SK-N-SH treated with all-trans-retinoic acid at 6 μM for 48 hours (cell line): ENCODE measurements around the gene PPOX.

Source experiments
- ATAC-seq: fragments of 200-7000 bp; cut with Tn5 transposase; 3 replicates; pipeline ENCODE4 v1.9.1; 2020; ENCODE audit warnings: mild to moderate bottlenecking, moderate library complexity
- ARNTL ChIP-seq: fragments of 450-650 bp; formaldehyde crosslinking; IDR thresholded peaks from 2 replicates; pipeline ENCODE4 v1.5.0; 2020; ENCODE audit warnings: low read depth, mild to moderate bottlenecking, moderate library complexity, borderline replicate concordance
- BACH2 ChIP-seq: fragments of 250-450 bp; sonication (Bioruptor Pico); IDR thresholded peaks from 2 replicates; pipeline ENCODE4 v1.9.0; 2021; ENCODE audit warnings: mild to moderate bottlenecking, borderline replicate concordance
- CSDC2 ChIP-seq: fragments of 250-450 bp; sonication (Bioruptor Pico); IDR thresholded peaks from 2 replicates; pipeline ENCODE4 v1.5.0; 2020; ENCODE audit warnings: mild to moderate bottlenecking, moderate library complexity
- ESRRG ChIP-seq: fragments of 250-450 bp; sonication (Bioruptor Pico); IDR thresholded peaks from 2 replicates; pipeline ENCODE4 v1.6.1; 2021; ENCODE audit warnings: mild to moderate bottlenecking
- GLIS3 ChIP-seq: fragments of 250-450 bp; sonication (Bioruptor Pico); IDR thresholded peaks from 2 replicates; pipeline ENCODE4 v1.5.0; 2020; ENCODE audit warnings: mild to moderate bottlenecking, moderate library complexity
- ISL1 ChIP-seq: fragments of 250-450 bp; sonication (Bioruptor Pico); IDR thresholded peaks from 2 replicates; pipeline ENCODE4 v2.1.2; 2022; ENCODE audit warnings: mild to moderate bottlenecking, moderate library complexity
- OSR1 ChIP-seq: fragments of 250-450 bp; sonication (Bioruptor Pico); IDR thresholded peaks from 2 replicates; pipeline ENCODE4 v1.8.0; 2022; ENCODE audit warnings: moderate library complexity, mild to moderate bottlenecking, inconsistent platforms
- PPARA ChIP-seq: fragments of 250-450 bp; sonication (Bioruptor Pico); IDR thresholded peaks from 2 replicates; pipeline ENCODE4 v1.5.0; 2020; ENCODE audit warnings: mild to moderate bottlenecking, borderline replicate concordance
- RARB ChIP-seq: fragments of 250-450 bp; sonication (Bioruptor Pico); IDR thresholded peaks from 2 replicates; pipeline ENCODE4 v1.8.0; 2021; ENCODE audit warnings: mild to moderate bottlenecking, moderate library complexity
- SNAI2 ChIP-seq: fragments of 250-450 bp; sonication (Bioruptor Pico); IDR thresholded peaks from 2 replicates; pipeline ENCODE4 v1.5.0; 2020; ENCODE audit warnings: mild to moderate bottlenecking, moderate library complexity
- TCF4 ChIP-seq: fragments of 250-450 bp; sonication (Bioruptor Pico); IDR thresholded peaks from 2 replicates; pipeline ENCODE4 v1.8.0; 2021; ENCODE audit warnings: mild to moderate bottlenecking, moderate library complexity, borderline replicate concordance
- TOX ChIP-seq: fragments of 250-450 bp; sonication (Bioruptor Pico); IDR thresholded peaks from 2 replicates; pipeline ENCODE4 v1.8.0; 2021; ENCODE audit warnings: mild to moderate bottlenecking, moderate library complexity, borderline replicate concordance
- ZC3H10 ChIP-seq: fragments of 250-450 bp; sonication (Bioruptor Pico); IDR thresholded peaks from 2 replicates; pipeline ENCODE4 v1.5.1; 2021; ENCODE audit warnings: mild to moderate bottlenecking, moderate library complexity
- ZFP30 ChIP-seq: fragments of 450-650 bp; formaldehyde crosslinking; IDR thresholded peaks from 2 replicates; pipeline ENCODE4 v1.5.0; 2022; ENCODE audit warnings: mild to moderate bottlenecking, moderate library complexity
- ZNF565 ChIP-seq: fragments of 450-650 bp; formaldehyde crosslinking; conservative IDR thresholded peaks from 2 replicates; pipeline ENCODE4 v1.5.0; 2020; ENCODE audit warnings: low read depth, mild to moderate bottlenecking, moderate library complexity
- ZNF70 ChIP-seq: fragments of 450-650 bp; formaldehyde crosslinking; IDR thresholded peaks from 2 replicates; pipeline ENCODE4 v1.5.0; 2020; ENCODE audit warnings: mild to moderate bottlenecking, moderate library complexity
- ZNF8 ChIP-seq: fragments of 450-650 bp; formaldehyde crosslinking; IDR thresholded peaks from 2 replicates; pipeline ENCODE4 v1.5.0; 2020; ENCODE audit warnings: mild to moderate bottlenecking, moderate library complexity
- TF ChIP-seq, protein P1 (sequence below): fragments of 250-450 bp; sonication (Bioruptor Pico); IDR thresholded peaks from 2 replicates; pipeline ENCODE4 v1.5.0; 2020; ENCODE audit warnings: mild to moderate bottlenecking, moderate library complexity
- TF ChIP-seq, protein P2 (sequence below): fragments of 250-450 bp; sonication (Bioruptor Pico); IDR thresholded peaks from 2 replicates; pipeline ENCODE4 v1.5.1; 2021; ENCODE audit warnings: mild to moderate bottlenecking, moderate library complexity
- TF ChIP-seq, protein P3 (sequence below): fragments of 250-450 bp; sonication (Bioruptor Pico); IDR thresholded peaks from 2 replicates; pipeline ENCODE4 v1.8.0; 2021; ENCODE audit warnings: low read depth, mild to moderate bottlenecking, moderate library complexity, borderline replicate concordance
- TF ChIP-seq, protein P4 (sequence below): fragments of 250-450 bp; sonication (Bioruptor Pico); IDR thresholded peaks from 2 replicates; pipeline ENCODE4 v1.5.1; 2020; ENCODE audit warnings: low read depth, mild to moderate bottlenecking, moderate library complexity

PPOX gene

DNA sequence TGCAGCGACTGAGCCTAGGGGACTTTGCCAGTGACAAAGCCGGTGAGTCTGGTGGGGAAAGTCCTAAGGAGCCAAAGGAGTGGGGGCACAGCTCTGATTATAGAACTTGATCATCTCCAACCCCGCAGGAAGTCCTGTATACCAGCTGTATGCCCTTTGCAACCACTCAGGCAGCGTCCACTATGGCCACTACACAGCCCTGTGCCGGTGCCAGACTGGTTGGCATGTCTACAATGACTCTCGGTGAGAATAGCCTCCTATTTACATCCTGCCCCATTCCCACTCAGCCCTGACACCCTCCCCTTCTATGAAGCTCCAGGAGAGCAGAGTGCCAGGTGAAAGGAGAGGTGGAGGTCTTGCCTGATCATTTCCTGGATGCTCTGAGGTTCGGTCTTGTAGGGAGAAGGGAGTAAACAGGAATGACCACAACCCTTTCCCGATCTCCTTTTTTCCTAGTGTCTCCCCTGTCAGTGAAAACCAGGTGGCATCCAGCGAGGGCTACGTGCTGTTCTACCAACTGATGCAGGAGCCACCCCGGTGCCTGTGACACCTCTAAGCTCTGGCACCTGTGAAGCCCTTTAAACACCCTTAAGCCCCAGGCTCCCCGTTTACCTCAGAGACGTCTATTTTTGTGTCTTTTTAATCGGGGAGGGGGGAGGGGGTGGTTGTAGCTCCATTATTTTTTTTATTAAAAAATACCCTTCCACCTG is 1.2 kb upstream of the PPOX start (continued):
- TF ChIP-seq, protein P1, sequence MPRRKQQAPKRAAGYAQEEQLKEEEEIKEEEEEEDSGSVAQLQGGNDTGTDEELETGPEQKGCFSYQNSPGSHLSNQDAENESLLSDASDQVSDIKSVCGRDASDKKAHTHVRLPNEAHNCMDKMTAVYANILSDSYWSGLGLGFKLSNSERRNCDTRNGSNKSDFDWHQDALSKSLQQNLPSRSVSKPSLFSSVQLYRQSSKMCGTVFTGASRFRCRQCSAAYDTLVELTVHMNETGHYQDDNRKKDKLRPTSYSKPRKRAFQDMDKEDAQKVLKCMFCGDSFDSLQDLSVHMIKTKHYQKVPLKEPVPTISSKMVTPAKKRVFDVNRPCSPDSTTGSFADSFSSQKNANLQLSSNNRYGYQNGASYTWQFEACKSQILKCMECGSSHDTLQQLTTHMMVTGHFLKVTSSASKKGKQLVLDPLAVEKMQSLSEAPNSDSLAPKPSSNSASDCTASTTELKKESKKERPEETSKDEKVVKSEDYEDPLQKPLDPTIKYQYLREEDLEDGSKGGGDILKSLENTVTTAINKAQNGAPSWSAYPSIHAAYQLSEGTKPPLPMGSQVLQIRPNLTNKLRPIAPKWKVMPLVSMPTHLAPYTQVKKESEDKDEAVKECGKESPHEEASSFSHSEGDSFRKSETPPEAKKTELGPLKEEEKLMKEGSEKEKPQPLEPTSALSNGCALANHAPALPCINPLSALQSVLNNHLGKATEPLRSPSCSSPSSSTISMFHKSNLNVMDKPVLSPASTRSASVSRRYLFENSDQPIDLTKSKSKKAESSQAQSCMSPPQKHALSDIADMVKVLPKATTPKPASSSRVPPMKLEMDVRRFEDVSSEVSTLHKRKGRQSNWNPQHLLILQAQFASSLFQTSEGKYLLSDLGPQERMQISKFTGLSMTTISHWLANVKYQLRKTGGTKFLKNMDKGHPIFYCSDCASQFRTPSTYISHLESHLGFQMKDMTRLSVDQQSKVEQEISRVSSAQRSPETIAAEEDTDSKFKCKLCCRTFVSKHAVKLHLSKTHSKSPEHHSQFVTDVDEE (CRISPR knock-in tag), result no peak

DNA sequence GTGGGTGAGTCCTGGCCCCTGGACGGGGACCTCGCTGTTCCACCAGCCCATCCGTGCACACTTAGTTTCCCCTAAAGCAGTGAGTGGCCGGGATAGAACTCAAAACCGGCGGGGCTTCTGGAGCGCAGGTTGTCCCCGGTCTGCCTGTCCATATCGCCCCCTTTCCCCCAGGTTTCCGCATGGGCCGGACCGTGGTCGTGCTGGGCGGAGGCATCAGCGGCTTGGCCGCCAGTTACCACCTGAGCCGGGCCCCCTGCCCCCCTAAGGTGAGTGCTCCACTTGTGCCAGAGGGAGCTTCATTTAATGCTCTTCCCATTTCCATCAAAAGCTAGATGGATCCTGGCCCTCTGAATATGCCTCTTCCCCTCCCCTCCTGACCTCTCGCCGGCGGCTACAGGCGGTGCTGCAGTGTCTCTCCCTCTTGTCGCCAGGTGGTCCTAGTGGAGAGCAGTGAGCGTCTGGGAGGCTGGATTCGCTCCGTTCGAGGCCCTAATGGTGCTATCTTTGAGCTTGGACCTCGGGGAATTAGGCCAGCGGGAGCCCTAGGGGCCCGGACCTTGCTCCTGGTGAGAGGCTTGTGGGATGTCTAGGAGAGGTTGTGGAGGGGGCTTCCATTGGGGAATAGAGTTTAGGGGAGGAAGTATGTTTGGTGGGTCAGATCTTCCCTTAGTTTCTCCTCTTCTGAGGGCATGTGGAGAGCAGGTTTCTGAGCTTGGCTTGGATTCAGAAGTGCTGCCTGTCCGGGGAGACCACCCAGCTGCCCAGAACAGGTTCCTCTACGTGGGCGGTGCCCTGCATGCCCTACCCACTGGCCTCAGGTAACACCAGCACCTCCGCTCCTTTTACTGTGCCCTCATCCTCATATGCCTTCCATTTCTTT is 683 bp downstream of the PPOX start:
- TF ChIP-seq, protein P2, sequence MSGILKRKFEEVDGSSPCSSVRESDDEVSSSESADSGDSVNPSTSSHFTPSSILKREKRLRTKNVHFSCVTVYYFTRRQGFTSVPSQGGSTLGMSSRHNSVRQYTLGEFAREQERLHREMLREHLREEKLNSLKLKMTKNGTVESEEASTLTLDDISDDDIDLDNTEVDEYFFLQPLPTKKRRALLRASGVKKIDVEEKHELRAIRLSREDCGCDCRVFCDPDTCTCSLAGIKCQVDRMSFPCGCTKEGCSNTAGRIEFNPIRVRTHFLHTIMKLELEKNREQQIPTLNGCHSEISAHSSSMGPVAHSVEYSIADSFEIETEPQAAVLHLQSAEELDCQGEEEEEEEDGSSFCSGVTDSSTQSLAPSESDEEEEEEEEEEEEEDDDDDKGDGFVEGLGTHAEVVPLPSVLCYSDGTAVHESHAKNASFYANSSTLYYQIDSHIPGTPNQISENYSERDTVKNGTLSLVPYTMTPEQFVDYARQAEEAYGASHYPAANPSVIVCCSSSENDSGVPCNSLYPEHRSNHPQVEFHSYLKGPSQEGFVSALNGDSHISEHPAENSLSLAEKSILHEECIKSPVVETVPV (CRISPR knock-in tag), result no peak
- TF ChIP-seq ISL1 (CRISPR knock-in tag) (no peak), OSR1 (no peak), ZNF70 (no peak), ZNF565 (CRISPR knock-in tag) (no peak), BACH2 (CRISPR knock-in tag) (no peak), ZC3H10 (CRISPR knock-in tag) (no peak), TCF4 (CRISPR knock-in tag) (no peak), ESRRG (CRISPR knock-in tag) (no peak), ARNTL (CRISPR knock-in tag) (no peak), CSDC2 (CRISPR knock-in tag) (no peak), ZFP30 (CRISPR knock-in tag) (no peak), ZNF8 (CRISPR knock-in tag) (no peak), PPARA (CRISPR knock-in tag) (no peak), RARB (CRISPR knock-in tag) (no peak), SNAI2 (CRISPR knock-in tag) (no peak), GLIS3 (CRISPR knock-in tag) (no peak), TOX (CRISPR knock-in tag) (no peak)
- TF ChIP-seq, protein P3, sequence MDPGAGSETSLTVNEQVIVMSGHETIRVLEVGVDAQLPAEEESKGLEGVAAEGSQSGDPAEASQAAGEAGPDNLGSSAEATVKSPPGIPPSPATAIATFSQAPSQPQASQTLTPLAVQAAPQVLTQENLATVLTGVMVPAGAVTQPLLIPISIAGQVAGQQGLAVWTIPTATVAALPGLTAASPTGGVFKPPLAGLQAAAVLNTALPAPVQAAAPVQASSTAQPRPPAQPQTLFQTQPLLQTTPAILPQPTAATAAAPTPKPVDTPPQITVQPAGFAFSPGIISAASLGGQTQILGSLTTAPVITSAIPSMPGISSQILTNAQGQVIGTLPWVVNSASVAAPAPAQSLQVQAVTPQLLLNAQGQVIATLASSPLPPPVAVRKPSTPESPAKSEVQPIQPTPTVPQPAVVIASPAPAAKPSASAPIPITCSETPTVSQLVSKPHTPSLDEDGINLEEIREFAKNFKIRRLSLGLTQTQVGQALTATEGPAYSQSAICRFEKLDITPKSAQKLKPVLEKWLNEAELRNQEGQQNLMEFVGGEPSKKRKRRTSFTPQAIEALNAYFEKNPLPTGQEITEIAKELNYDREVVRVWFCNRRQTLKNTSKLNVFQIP (CRISPR knock-in tag), result no peak
- TF ChIP-seq, protein P4, sequence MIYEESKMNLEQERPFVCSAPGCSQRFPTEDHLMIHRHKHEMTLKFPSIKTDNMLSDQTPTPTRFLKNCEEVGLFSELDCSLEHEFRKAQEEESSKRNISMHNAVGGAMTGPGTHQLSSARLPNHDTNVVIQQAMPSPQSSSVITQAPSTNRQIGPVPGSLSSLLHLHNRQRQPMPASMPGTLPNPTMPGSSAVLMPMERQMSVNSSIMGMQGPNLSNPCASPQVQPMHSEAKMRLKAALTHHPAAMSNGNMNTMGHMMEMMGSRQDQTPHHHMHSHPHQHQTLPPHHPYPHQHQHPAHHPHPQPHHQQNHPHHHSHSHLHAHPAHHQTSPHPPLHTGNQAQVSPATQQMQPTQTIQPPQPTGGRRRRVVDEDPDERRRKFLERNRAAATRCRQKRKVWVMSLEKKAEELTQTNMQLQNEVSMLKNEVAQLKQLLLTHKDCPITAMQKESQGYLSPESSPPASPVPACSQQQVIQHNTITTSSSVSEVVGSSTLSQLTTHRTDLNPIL, result no peak
- ATAC-seq, result peak; percentile 33

DNA sequence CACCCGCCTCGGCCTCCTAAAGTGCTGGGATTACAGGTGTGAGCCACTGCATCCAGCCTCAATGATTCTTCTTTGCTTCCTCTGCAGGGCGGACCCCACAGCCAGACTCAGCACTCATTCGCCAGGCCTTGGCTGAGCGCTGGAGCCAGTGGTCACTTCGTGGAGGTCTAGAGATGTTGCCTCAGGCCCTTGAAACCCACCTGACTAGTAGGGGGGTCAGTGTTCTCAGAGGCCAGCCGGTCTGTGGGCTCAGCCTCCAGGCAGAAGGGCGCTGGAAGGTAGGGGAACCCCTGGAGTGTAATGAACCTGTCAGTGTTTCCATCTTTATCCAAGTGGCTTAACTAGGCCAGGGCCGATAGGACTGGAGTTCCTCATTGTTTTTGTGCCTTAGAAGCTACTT is 2.7 kb downstream of the PPOX start:
- no peak for ATAC-seq
- TF ChIP-seq BACH2 (CRISPR knock-in tag), result no peak
- TF ChIP-seq RARB (CRISPR knock-in tag), result no peak
- TF ChIP-seq, protein P3 (CRISPR knock-in tag), result no peak
- TF ChIP-seq ZC3H10 (CRISPR knock-in tag), result no peak
- no peak for TF ChIP-seq ZNF70
- TF ChIP-seq GLIS3 (CRISPR knock-in tag), result no peak
- no peak for TF ChIP-seq ISL1 (CRISPR knock-in tag)
- no peak for TF ChIP-seq OSR1
- no peak for TF ChIP-seq ZNF565 (CRISPR knock-in tag)
- TF ChIP-seq ZFP30 (CRISPR knock-in tag), result no peak
- no peak for TF ChIP-seq ARNTL (CRISPR knock-in tag)
- TF ChIP-seq, protein P2 (CRISPR knock-in tag), result no peak
- TF ChIP-seq TCF4 (CRISPR knock-in tag), result no peak
- no peak for TF ChIP-seq TOX (CRISPR knock-in tag)
- TF ChIP-seq, all 23 proteins: peak for 0
